Mesangial cell (primary cell): Measurements from ENCODE around the gene PCARE. TPM values are rescaled to one million over a fixed set of nuclear protein-coding genes. Genes with fewer than 3 reads are reported as not detected.

ENCODE experiments used
- total RNA-seq: library from RNA; depleted of rRNA; stranded (reverse); fragments of >200 nt; gene quantifications from 2 replicates; pipeline ENCODE4 v1.2.3, GENCODE V29; 2015

PCARE gene
- total RNA-seq: not detected in 2 replicates

GRCh38 chr2:29074411-29074810 is at the start of gene PCARE:
Gene PCARE, minus strand, starts transcription at chr2:29074523. Its CDS starts 262 bp downstream, at chr2:29074261.

GRCh38 chr2:29114946-29115609 is 40.8 kb upstream of the PCARE start, which contains the start of gene CLIP4:
Gene CLIP4, plus strand, starts transcription at chr2:29115415. Its CDS starts 5,974 bp downstream, at chr2:29121389.

Other genes starting within 250 kb of the PCARE start
- gene TRMT61B, start 204.2 kb downstream of the PCARE start, total RNA-seq: 6.8 and 12.7 TPM in 2 replicates
- 27.1 and 48.9 TPM in 2 replicates for gene WDR43, start 179.9 kb downstream of the PCARE start, total RNA-seq
- gene TOGARAM2, start 93.2 kb downstream of the PCARE start, total RNA-seq: not detected in 2 replicates
- 9.9 and 16.0 TPM in 2 replicates for gene CLIP4, start 40.9 kb upstream of the PCARE start, total RNA-seq